MG63 (cell line): ENCODE measurements around the gene YPEL3. TPM values are rescaled to one million over a fixed set of nuclear protein-coding genes. Genes with fewer than 3 reads are reported as not detected.
A peak's percentile ranks its signal among the peaks of the same experiment; 100 is the strongest.
"Not testable (repeated sequence)": the region's sequence is repeated elsewhere in the genome, so short reads cannot be mapped to it uniquely, and the experiment has no call there.

Experiments
- DNase-seq: peaks from one replicate; pipeline ENCODE4 v3.0.0-alpha.2; 2020
- H3K27me3 ChIP-seq: fragments of 250-450 bp; sonication (Bioruptor Pico); 2 replicates; pipeline ENCODE4 v1.5.1; 2020; ENCODE audit warnings: mild to moderate bottlenecking, moderate library complexity
- H3K36me3 ChIP-seq: fragments of 250-450 bp; sonication (Bioruptor Pico); 2 replicates; pipeline ENCODE4 v1.5.1; 2020; ENCODE audit warnings: mild to moderate bottlenecking, moderate library complexity
- H3K4me3 ChIP-seq: fragments of 250-450 bp; sonication (Bioruptor Pico); 2 replicates; pipeline ENCODE4 v1.5.1; 2020; ENCODE audit warnings: mild to moderate bottlenecking, moderate library complexity
- H3K9me3 ChIP-seq: fragments of 250-450 bp; sonication (Bioruptor Pico); 2 replicates; pipeline ENCODE4 v1.5.1; 2020; ENCODE audit warnings: mild to moderate bottlenecking, moderate library complexity
- total RNA-seq: library from RNA; depleted of rRNA; stranded (reverse); fragments of >200 nt; shearing (Covaris generic); gene quantifications from 2 replicates; pipeline ENCODE4 v1.2.3, GENCODE V29; 2014; ENCODE audit warnings: low replicate concordance; rRNA removed

YPEL3 gene
- 1.5 and 13.1 TPM in 2 replicates for total RNA-seq

- H3K4me3 ChIP-seq = peak within 1 kb of the TSS; percentile 15
- peak; percentile 94 for DNase-seq
- H3K36me3 ChIP-seq = 0 out of 2 replicates have a peak, but pooled peaks cover 3% of the 10 kb centered on the region
- peaks cover 20% of the 10 kb centered on the region for H3K9me3 ChIP-seq
- H3K27me3 ChIP-seq = no peaks in the 10 kb centered on the region
Measured at GRCh38 chr16:30096105-30096861, at the start of gene YPEL3. Gene YPEL3 (minus strand): TSS chr16:30096213. CDS start chr16:30095482, 731 bp downstream.

- Histone ChIP-seq H3K9me3 (peaks cover 17% of the 10 kb centered on the region), H3K4me3 (no peak overlapping the region), H3K36me3 (no peaks in the 10 kb centered on the region), H3K27me3 (no peaks in the 10 kb centered on the region)
- DNase-seq = no peak
Measured at GRCh38 chr16:30145657-30146056, 49.6 kb upstream of the YPEL3 start.

- Histone ChIP-seq H3K27me3 (no peaks in the 10 kb centered on the region), H3K36me3 (no peaks in the 10 kb centered on the region), H3K9me3 (peaks cover 17% of the 10 kb centered on the region; the same call in 1 of the 2 replicates), H3K4me3 (no peak overlapping the region)
- DNase-seq = no peak
Measured at GRCh38 chr16:30144917-30145316, 48.9 kb upstream of the YPEL3 start.

- no peak for DNase-seq
- Histone ChIP-seq H3K36me3 (no peaks in the 10 kb centered on the region), H3K9me3 (peaks cover 9% of the 10 kb centered on the region; the same call in 1 of the 2 replicates), H3K27me3 (no peaks in the 10 kb centered on the region), H3K4me3 (no peak overlapping the region)
Measured at GRCh38 chr16:30144017-30144416, 48.0 kb upstream of the YPEL3 start.

- no peak overlapping the region for H3K4me3 ChIP-seq
- H3K36me3 ChIP-seq = no peaks in the 10 kb centered on the region
- no peaks in the 10 kb centered on the region for H3K27me3 ChIP-seq
- 0 out of 2 replicates have a peak, but pooled peaks cover 4% of the 10 kb centered on the region for H3K9me3 ChIP-seq
- no peak for DNase-seq
Measured at GRCh38 chr16:30143347-30143702, 47.3 kb upstream of the YPEL3 start.

GRCh38 chr16:30142672-30143346 is 46.8 kb upstream of the YPEL3 start:
- H3K4me3 ChIP-seq = no peak overlapping the region
- no peaks in the 10 kb centered on the region for H3K36me3 ChIP-seq
- H3K27me3 ChIP-seq = no peaks in the 10 kb centered on the region
- H3K9me3 ChIP-seq = 0 out of 2 replicates have a peak, but pooled peaks cover under 1% of the 10 kb centered on the region
- no peak for DNase-seq

- DNase-seq = no peak
- no peaks in the 10 kb centered on the region for H3K27me3 ChIP-seq
- H3K4me3 ChIP-seq = no peak overlapping the region
- H3K9me3 ChIP-seq = no peaks in the 10 kb centered on the region
- no peaks in the 10 kb centered on the region for H3K36me3 ChIP-seq
Measured at GRCh38 chr16:30141750-30142149, 45.7 kb upstream of the YPEL3 start.

GRCh38 chr16:30139583-30140481 is 43.8 kb upstream of the YPEL3 start:
- Histone ChIP-seq H3K9me3 (no peaks in the 10 kb centered on the region), H3K27me3 (no peaks in the 10 kb centered on the region), H3K36me3 (no peaks in the 10 kb centered on the region), H3K4me3 (no peak overlapping the region)
- no peak for DNase-seq

- DNase-seq = no peak
- H3K9me3 ChIP-seq = no peaks in the 10 kb centered on the region
- H3K27me3 ChIP-seq = no peaks in the 10 kb centered on the region
- H3K36me3 ChIP-seq = no peaks in the 10 kb centered on the region
- no peak overlapping the region for H3K4me3 ChIP-seq
Measured at GRCh38 chr16:30137897-30138296, 41.9 kb upstream of the YPEL3 start.

- Histone ChIP-seq H3K9me3 (no peaks in the 10 kb centered on the region), H3K27me3 (no peaks in the 10 kb centered on the region), H3K4me3 (no peak overlapping the region), H3K36me3 (no peaks in the 10 kb centered on the region)
- no peak for DNase-seq
Measured at GRCh38 chr16:30136971-30137605, 41.1 kb upstream of the YPEL3 start.

- no peak for DNase-seq
- Histone ChIP-seq H3K4me3 (no peak overlapping the region), H3K27me3 (no peaks in the 10 kb centered on the region), H3K9me3 (peaks cover 9% of the 10 kb centered on the region), H3K36me3 (no peaks in the 10 kb centered on the region)
Measured at GRCh38 chr16:30132591-30132990, 36.6 kb upstream of the YPEL3 start.

- DNase-seq = no peak
- Histone ChIP-seq H3K27me3 (no peaks in the 10 kb centered on the region), H3K9me3 (peaks cover 9% of the 10 kb centered on the region), H3K4me3 (no peak overlapping the region), H3K36me3 (no peaks in the 10 kb centered on the region)
Measured at GRCh38 chr16:30131869-30132475, 36.0 kb upstream of the YPEL3 start.

- Histone ChIP-seq H3K36me3 (no peaks in the 10 kb centered on the region), H3K27me3 (no peaks in the 10 kb centered on the region), H3K9me3 (peaks cover 9% of the 10 kb centered on the region), H3K4me3 (no peak overlapping the region)
- DNase-seq = no peak
Measured at GRCh38 chr16:30127993-30128392, 32.0 kb upstream of the YPEL3 start.

- not testable (repeated sequence) for H3K36me3 ChIP-seq, H3K27me3 ChIP-seq, DNase-seq, H3K9me3 ChIP-seq, H3K4me3 ChIP-seq
Measured at GRCh38 chr16:30125690-30126089, 29.7 kb upstream of the YPEL3 start.

GRCh38 chr16:30124985-30125379 is 29.0 kb upstream of the YPEL3 start:
- Histone ChIP-seq H3K9me3 (no peaks in the 10 kb centered on the region), H3K27me3 (no peaks in the 10 kb centered on the region)
- DNase-seq = no peak

GRCh38 chr16:30122604-30123160 is 26.7 kb upstream of the YPEL3 start:
- Histone ChIP-seq H3K4me3 (peak overlapping the region; percentile 54), H3K36me3 (no peaks in the 10 kb centered on the region), H3K27me3 (no peaks in the 10 kb centered on the region), H3K9me3 (no peaks in the 10 kb centered on the region)
- DNase-seq = no peak

More at GRCh38 chr16:30124985-30125379, 29.0 kb upstream of the YPEL3 start:
- Histone ChIP-seq H3K36me3 (no peaks in the 10 kb centered on the region), H3K4me3 (no peak overlapping the region)
